PFSK-1 (cell line): ENCODE results near the gene ALS2CL.

Source experiments
- FOXP2 ChIP-seq: optimal IDR thresholded peaks from 2 replicates; pipeline ENCODE3; 2011; ENCODE audit warnings: borderline replicate concordance, control low read depth, inconsistent platforms; ENCODE audit not compliant: insufficient read depth; ENCODE audit errors: extremely low read length, extremely low read depth
- POLR2AphosphoS5 ChIP-seq: IDR thresholded peaks from 2 replicates; pipeline ENCODE4 v1.6.1; 2012; ENCODE audit warnings: low read depth, mild to moderate bottlenecking, control low read depth, low read length, moderate library complexity
- SIN3A ChIP-seq: IDR thresholded peaks from 2 replicates; pipeline ENCODE4 v1.6.1; 2012; ENCODE audit warnings: mild to moderate bottlenecking, low read length, moderate library complexity, borderline replicate concordance; ENCODE audit not compliant: insufficient read depth
- TAF1 ChIP-seq: IDR thresholded peaks from 2 replicates; pipeline ENCODE4 v1.6.1; 2012; ENCODE audit warnings: low read length, control low read depth, borderline replicate concordance; ENCODE audit not compliant: insufficient read depth
- TF ChIP-seq, protein P1 (sequence below), 2 experiments: IDR thresholded peaks; 2 replicates each; pipeline versions ENCODE4 v1.6.1 to v1.8.0; 2011 to 2012; ENCODE audit warnings: low read depth in 2 of 2, low read length in 2 of 2, control low read depth in 1 of 2, inconsistent platforms in 1 of 2, mild to moderate bottlenecking in 1 of 2, moderate library complexity in 1 of 2; ENCODE audit not compliant: insufficient read depth in 1 of 2

DNA sequence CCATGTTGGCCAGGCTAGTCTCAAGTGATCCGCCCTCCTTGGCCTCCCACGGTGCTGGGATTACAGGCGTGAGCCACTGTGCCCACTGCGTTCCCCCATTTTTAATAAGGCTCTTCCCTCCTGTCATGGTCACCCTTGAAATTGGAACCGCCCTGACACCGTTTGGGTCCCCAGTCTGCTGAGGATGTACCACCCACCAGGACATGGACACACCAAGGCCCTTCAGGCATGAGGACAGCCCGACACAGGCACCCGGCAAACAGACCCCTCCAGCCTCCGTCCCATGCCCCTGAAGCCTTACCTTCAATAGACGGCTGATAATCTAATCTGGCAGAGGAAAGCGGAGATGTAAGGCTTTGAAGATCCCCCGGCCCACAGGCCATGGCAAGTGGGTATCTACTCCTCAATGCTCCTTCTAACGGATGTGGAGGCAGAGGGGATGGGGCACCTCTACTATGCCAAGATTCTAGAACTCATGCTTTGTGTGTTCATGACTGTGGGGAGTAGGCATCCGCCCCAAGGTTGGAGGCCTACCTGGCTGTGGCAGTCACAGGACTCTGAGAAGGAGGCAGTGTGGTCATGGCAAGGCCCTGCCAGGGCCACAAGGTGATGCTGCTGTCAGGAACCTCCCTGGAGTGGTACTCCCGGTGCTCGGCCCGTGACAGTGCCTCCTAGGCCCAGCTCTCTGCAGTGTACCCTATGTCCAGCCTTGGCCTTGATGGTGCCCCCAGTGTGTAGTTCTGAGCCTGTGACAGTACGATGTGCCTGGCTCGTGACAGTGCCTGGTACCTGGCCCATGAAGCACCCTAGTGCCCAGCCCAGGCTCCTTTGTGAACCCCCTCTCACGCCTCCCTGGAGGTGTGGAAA is 42.8 kb upstream of the ALS2CL start:
- TF ChIP-seq TAF1 (no peak), POLR2AphosphoS5 (no peak), SIN3A (no peak), FOXP2 (no peak)
- TF ChIP-seq, protein P1, sequence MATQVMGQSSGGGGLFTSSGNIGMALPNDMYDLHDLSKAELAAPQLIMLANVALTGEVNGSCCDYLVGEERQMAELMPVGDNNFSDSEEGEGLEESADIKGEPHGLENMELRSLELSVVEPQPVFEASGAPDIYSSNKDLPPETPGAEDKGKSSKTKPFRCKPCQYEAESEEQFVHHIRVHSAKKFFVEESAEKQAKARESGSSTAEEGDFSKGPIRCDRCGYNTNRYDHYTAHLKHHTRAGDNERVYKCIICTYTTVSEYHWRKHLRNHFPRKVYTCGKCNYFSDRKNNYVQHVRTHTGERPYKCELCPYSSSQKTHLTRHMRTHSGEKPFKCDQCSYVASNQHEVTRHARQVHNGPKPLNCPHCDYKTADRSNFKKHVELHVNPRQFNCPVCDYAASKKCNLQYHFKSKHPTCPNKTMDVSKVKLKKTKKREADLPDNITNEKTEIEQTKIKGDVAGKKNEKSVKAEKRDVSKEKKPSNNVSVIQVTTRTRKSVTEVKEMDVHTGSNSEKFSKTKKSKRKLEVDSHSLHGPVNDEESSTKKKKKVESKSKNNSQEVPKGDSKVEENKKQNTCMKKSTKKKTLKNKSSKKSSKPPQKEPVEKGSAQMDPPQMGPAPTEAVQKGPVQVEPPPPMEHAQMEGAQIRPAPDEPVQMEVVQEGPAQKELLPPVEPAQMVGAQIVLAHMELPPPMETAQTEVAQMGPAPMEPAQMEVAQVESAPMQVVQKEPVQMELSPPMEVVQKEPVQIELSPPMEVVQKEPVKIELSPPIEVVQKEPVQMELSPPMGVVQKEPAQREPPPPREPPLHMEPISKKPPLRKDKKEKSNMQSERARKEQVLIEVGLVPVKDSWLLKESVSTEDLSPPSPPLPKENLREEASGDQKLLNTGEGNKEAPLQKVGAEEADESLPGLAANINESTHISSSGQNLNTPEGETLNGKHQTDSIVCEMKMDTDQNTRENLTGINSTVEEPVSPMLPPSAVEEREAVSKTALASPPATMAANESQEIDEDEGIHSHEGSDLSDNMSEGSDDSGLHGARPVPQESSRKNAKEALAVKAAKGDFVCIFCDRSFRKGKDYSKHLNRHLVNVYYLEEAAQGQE (IDR thresholded peaks at IDR 0.05; ENCODE audit: insufficient read depth in 1 of 2, low read depth in 2 of 2, low read length in 2 of 2): no peak
